Measurements from ENCODE around the gene LRRTM1. TPM values are rescaled to one million over a fixed set of nuclear protein-coding genes. Genes with fewer than 3 reads are reported as not detected.

LRRTM1 gene
- total and polyA plus RNA-seq, 2 of the 4 experiments (the other 2 are of a cell fraction) = not detected

DNA sequence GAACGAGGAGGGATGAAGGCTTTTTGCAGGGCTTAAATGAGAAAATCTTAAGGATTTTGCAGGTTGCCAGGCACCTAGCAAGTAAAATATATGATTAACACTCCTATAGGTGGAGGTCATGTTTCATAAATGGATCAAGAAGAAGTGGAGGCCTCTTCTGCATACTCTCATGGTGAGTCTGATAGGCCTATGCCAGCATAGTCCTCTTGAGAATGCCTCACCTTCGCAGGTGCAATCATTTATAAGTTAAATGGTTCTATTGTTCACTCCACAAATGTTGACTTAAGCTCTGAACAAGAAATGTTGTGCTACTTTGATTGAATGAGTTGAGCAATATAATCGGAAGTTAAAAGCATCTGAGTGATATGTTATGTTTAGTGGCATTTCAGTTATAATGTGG lies 12.1 kb downstream of the LRRTM1 start:
- TF ChIP-seq, protein P1, sequence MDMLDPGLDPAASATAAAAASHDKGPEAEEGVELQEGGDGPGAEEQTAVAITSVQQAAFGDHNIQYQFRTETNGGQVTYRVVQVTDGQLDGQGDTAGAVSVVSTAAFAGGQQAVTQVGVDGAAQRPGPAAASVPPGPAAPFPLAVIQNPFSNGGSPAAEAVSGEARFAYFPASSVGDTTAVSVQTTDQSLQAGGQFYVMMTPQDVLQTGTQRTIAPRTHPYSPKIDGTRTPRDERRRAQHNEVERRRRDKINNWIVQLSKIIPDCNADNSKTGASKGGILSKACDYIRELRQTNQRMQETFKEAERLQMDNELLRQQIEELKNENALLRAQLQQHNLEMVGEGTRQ (IDR thresholded peaks at IDR 0.05; ENCODE audit: low read depth, low read length) = no peak
- TF ChIP-seq, protein P2, sequence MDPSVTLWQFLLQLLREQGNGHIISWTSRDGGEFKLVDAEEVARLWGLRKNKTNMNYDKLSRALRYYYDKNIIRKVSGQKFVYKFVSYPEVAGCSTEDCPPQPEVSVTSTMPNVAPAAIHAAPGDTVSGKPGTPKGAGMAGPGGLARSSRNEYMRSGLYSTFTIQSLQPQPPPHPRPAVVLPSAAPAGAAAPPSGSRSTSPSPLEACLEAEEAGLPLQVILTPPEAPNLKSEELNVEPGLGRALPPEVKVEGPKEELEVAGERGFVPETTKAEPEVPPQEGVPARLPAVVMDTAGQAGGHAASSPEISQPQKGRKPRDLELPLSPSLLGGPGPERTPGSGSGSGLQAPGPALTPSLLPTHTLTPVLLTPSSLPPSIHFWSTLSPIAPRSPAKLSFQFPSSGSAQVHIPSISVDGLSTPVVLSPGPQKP (IDR thresholded peaks at IDR 0.05; ENCODE audit: borderline replicate concordance, low read depth, low read length) = no peak
- WGBS, 2 experiments (ENCODE audit: extremely low coverage in 2 of 2, insufficient read length in 1 of 2) = no CpG with 5 or more reads among the region's 3 CpGs
- no peak overlapping the region for H3K14ac ChIP-seq (replicated peaks; ENCODE audit: low read depth, low read length)

More for the DNA sequence above, 12.1 kb downstream of the LRRTM1 start:
- DNase-seq (no peak), ATAC-seq (ENCODE audit: low read depth) (no peak)
- Histone ChIP-seq H4K8ac (ENCODE audit: low read depth in 2 of 2, low read length in 2 of 2) (no peak overlapping the region), H3K79me1 (ENCODE audit: low read depth in 1 of 2, low read length in 2 of 2) (no peaks in the 10 kb centered on the region), H3K23ac (ENCODE audit: low read depth, low read length) (no peak overlapping the region), H3K36me3 (ENCODE audit: control insufficient read depth, insufficient read depth, low read length) (no peaks in the 10 kb centered on the region), H2AFZ (replicated peaks; ENCODE audit: low read length, poor library complexity) (no peak overlapping the region), H4K5ac (ENCODE audit: low read depth, low read length) (no peak overlapping the region), H3K9ac (ENCODE audit: low read depth, low read length) (no peak overlapping the region), H3K4me1 (ENCODE audit: control insufficient read depth, insufficient read depth, low read length) (no peaks in the 10 kb centered on the region), H3K56ac (ENCODE audit: extremely low read depth, insufficient read depth, low read length) (no peak overlapping the region), H3K27me3 (ENCODE audit: control insufficient read depth, insufficient read depth, low read length) (peaks cover 2% of the 10 kb centered on the region; the same call in 1 of the 2 replicates), H3K9me1 (ENCODE audit: insufficient read depth, low read length) (no peaks in the 10 kb centered on the region), H4K91ac (ENCODE audit: insufficient read depth, low read depth, low read length) (no peak overlapping the region), H3K4me2 (ENCODE audit: low read depth, low read length) (no peak overlapping the region), H2BK120ac (ENCODE audit: low read depth, low read length) (no peak overlapping the region), H3K27ac (ENCODE audit: insufficient read depth, low read length) (no peak overlapping the region), H3K9me3 (ENCODE audit: control insufficient read depth, insufficient read depth, low read length) (no peaks in the 10 kb centered on the region), H2AK5ac (ENCODE audit: low read depth, low read length) (no peak overlapping the region), H3K4me3 (ENCODE audit: insufficient read depth, low read depth, low read length) (no peak overlapping the region), H2BK5ac (ENCODE audit: low read depth, low read length, poor library complexity, severe bottlenecking) (no peak overlapping the region), H3K4ac (ENCODE audit: low read depth, low read length) (no peak overlapping the region), H2BK15ac (ENCODE audit: low read depth, low read length) (no peak overlapping the region), H2BK20ac (ENCODE audit: low read depth, low read length) (no peak overlapping the region), H3K18ac (ENCODE audit: low read depth, low read length) (no peak overlapping the region), H2AK9ac (replicated peaks; ENCODE audit: low read depth, low read length, poor library complexity) (no peak overlapping the region), H4K20me1 (ENCODE audit: insufficient read depth, low read length) (no peaks in the 10 kb centered on the region)
- ChIA-PET CTCF (no interaction called here), POLR2A (ENCODE audit: unreplicated experiment) (no interaction called here)
- no TSS peak for BruUV-seq (replicated peaks)
- in situ Hi-C loops (cut with MboI; ENCODE audit: low sequenced_read_pairs) = no loop called here
- dilution Hi-C loops (cut with HindIII; ENCODE audit: low sequenced_read_pairs, unreplicated experiment) = no loop called here
- intact Hi-C loops (cut with micrococcal nuclease) = no loop called here

Data from IMR-90 (cell line).